Keratinocyte (primary cell): ENCODE data around the gene CACNA1H. TPM values are rescaled to one million over a fixed set of nuclear protein-coding genes. Genes with fewer than 3 reads are reported as not detected.
"Not testable (repeated sequence)": the region's sequence is repeated elsewhere in the genome, so short reads cannot be mapped to it uniquely, and the experiment has no call there.

Experiments
- DNase-seq: peaks from one replicate; pipeline ENCODE4 v3.0.0-alpha.2; 2011; ENCODE audit warnings: low read depth, missing footprints, low spot score
- FAIRE-seq: peaks from 2 replicates; lab custom pipeline; 2011; peaks lifted over from hg19 to GRCh38; lab: Jason Lieb, UNC
- H2AFZ ChIP-seq: 2 replicates; pipeline ENCODE4 v1.6.0; 2012; ENCODE audit warnings: low read length, control low read depth, inconsistent platforms; ENCODE audit not compliant: control insufficient read depth
- H3K27ac ChIP-seq: 2 replicates; pipeline ENCODE4 v1.5.1; 2011; ENCODE audit warnings: low read length; ENCODE audit not compliant: control insufficient read depth, insufficient read depth
- H3K27me3 ChIP-seq: 3 replicates; pipeline ENCODE4 v1.6.0; 2011; ENCODE audit warnings: low read length; ENCODE audit not compliant: control insufficient read depth, insufficient read depth; ENCODE audit errors: extremely low read depth
- H3K36me3 ChIP-seq, 2 experiments: 2 replicates in 1 of 2; 3 replicates in 1 of 2; pipeline ENCODE4 v1.5.1; 2011; ENCODE audit warnings: low read length in 2 of 2, mild to moderate bottlenecking in 1 of 2; ENCODE audit not compliant: control insufficient read depth in 2 of 2, insufficient read depth in 2 of 2; ENCODE audit errors: extremely low read depth in 1 of 2
- H3K4me1 ChIP-seq: 3 replicates; pipeline ENCODE4 v1.5.1; 2011; ENCODE audit warnings: low read length; ENCODE audit not compliant: control insufficient read depth, insufficient read depth; ENCODE audit errors: extremely low read depth
- H3K4me2 ChIP-seq: 3 replicates; pipeline ENCODE4 v1.6.0; 2011; ENCODE audit warnings: low read depth, low read length; ENCODE audit not compliant: control insufficient read depth, insufficient read depth; ENCODE audit errors: extremely low read depth
- H3K4me3 ChIP-seq, 3 experiments: fragments of 200-600 bp in 1 of 3; sonication (generic) in 1 of 3; 2 replicates in 2 of 3; 3 replicates in 1 of 3; pipeline ENCODE4 v1.5.1; 2011 to 2016; ENCODE audit warnings: low read length in 3 of 3, mild to moderate bottlenecking in 3 of 3, control low read depth in 2 of 3, inconsistent platforms in 1 of 3, low read depth in 1 of 3, mixed read lengths in 1 of 3, mixed run types in 1 of 3, moderate library complexity in 1 of 3; ENCODE audit not compliant: control insufficient read depth in 2 of 3, insufficient read depth in 2 of 3; ENCODE audit errors: extremely low read depth in 1 of 3
- H3K79me2 ChIP-seq: 2 replicates; pipeline ENCODE4 v1.6.0; 2012; ENCODE audit warnings: low read length; ENCODE audit not compliant: control insufficient read depth, insufficient read depth
- H3K9ac ChIP-seq: 3 replicates; pipeline ENCODE4 v1.6.0; 2011; ENCODE audit warnings: low read length; ENCODE audit not compliant: control insufficient read depth, insufficient read depth; ENCODE audit errors: extremely low read depth
- H3K9me1 ChIP-seq: 3 replicates; pipeline ENCODE4 v1.6.0; 2011; ENCODE audit warnings: low read length; ENCODE audit not compliant: control insufficient read depth, insufficient read depth; ENCODE audit errors: extremely low read depth
- H3K9me3 ChIP-seq: 2 replicates; pipeline ENCODE4 v1.5.1; 2012; ENCODE audit warnings: low read depth, low read length; ENCODE audit not compliant: control insufficient read depth
- H4K20me1 ChIP-seq: 3 replicates; pipeline ENCODE4 v1.6.0; 2011; ENCODE audit warnings: low read length; ENCODE audit not compliant: control insufficient read depth, insufficient read depth; ENCODE audit errors: extremely low read depth
- dilution Hi-C: fragments of 300-500 bp; cut with MboI; formaldehyde crosslinking; loops from one replicate; pipeline ENCODE4 v1.7.0; 2020; ENCODE audit warnings: low sequenced_read_pairs; ENCODE audit not compliant: extremely low pct_ligation_motif_present
- polyA plus RNA-seq, 5 experiments: library from polyadenylated mRNA; depleted of rRNA in 3 of 5; stranded (reverse) in 3 of 5; stranded (forward) in 1 of 5; unstranded in 1 of 5; fragments of >200 nt; gene quantifications; 1 replicate in 1 of 5; 2 replicates in 3 of 5; 3 replicates in 1 of 5; pipeline versions ENCODE4 v1.2.1 to v1.2.3, GENCODE V29; 2011 to 2012; ENCODE audit warnings: missing spikeins in 2 of 5, low read depth in 1 of 5, low replicate concordance in 1 of 5

Gene CACNA1H
- polyA plus RNA-seq, 1 donor (not counting 4 experiments of a cell fraction or from before 2014, with no cell fraction given), result not detected

DNA sequence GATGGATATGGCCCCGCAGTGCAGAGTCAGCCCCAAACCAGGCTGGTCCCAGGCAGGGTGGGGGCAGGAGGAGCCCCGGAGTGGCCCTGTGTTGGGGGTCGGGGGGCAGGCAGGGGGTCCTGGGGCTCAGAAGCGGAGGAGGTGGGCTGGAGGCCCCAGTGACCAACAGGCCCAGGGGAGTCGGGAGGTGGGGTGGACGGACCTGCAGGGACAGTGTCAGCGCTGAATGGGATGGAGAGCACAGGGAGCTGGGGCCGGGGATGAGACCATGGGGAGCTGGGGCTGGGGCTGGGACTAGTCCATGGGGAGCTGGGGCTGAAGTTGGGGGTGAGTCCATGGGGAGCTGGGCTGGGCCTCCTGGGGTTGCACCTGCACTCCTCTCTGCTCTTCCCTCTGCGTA lies 86.7 kb downstream of the CACNA1H start:
- FAIRE-seq, H3K36me3 ChIP-seq, H3K4me1 ChIP-seq, H3K79me2 ChIP-seq, H3K9ac ChIP-seq, dilution Hi-C loops, H3K4me2 ChIP-seq, DNase-seq, H2AFZ ChIP-seq, H3K9me3 ChIP-seq, H3K9me1 ChIP-seq, H3K27me3 ChIP-seq, H3K4me3 ChIP-seq, H4K20me1 ChIP-seq, H3K27ac ChIP-seq: not testable (repeated sequence)

DNA sequence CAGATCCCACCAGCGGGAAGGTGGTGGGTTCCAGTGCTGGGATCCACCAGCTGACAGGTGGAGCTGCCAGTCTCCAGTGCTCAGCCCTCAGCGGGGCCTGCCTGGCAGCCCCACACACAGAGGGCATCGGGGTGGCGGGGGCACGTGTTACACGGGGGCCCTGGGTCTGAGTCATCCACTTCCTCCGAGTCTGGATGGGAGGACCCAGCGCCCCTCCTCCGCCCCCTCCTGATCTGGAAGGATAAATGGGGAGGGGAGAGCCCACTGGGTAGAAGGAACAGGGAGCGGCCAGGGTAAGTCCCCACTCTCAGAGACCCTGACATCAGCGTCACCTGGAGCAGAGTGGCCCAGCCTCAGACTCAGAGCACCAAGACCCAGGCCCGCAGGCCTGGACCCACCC lies 87.5 kb downstream of the CACNA1H start, which contains the start of gene TPSAB1:
Gene TPSAB1 (plus strand): TSS at position 270 of the 400 bp plus-strand sequence. CDS start 234 bp downstream, outside the sequence.
- H2AFZ ChIP-seq, H3K9ac ChIP-seq, H3K27ac ChIP-seq, H3K9me3 ChIP-seq, FAIRE-seq, H3K27me3 ChIP-seq, H4K20me1 ChIP-seq, dilution Hi-C loops, H3K4me3 ChIP-seq, H3K9me1 ChIP-seq, H3K4me1 ChIP-seq, H3K79me2 ChIP-seq, H3K4me2 ChIP-seq, DNase-seq, H3K36me3 ChIP-seq: not testable (repeated sequence)

DNA sequence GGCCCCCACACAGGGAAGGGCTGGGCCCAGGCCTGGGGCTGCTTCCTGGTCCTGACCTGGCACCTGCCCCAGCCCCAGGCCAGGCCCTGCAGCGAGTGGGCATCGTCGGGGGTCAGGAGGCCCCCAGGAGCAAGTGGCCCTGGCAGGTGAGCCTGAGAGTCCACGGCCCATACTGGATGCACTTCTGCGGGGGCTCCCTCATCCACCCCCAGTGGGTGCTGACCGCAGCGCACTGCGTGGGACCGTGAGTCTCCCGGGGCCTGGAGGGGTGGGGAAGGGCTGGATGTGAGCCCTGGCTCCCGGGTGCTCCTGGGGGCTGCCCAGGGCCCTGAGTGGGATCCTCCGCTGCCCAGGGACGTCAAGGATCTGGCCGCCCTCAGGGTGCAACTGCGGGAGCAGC lies 88.2 kb downstream of the CACNA1H start:
- H4K20me1 ChIP-seq, H3K4me3 ChIP-seq, H3K9me3 ChIP-seq, DNase-seq, H3K27me3 ChIP-seq, dilution Hi-C loops, H3K9ac ChIP-seq, FAIRE-seq, H3K27ac ChIP-seq, H3K36me3 ChIP-seq, H3K79me2 ChIP-seq, H3K4me2 ChIP-seq, H3K9me1 ChIP-seq, H2AFZ ChIP-seq, H3K4me1 ChIP-seq: not testable (repeated sequence)

DNA sequence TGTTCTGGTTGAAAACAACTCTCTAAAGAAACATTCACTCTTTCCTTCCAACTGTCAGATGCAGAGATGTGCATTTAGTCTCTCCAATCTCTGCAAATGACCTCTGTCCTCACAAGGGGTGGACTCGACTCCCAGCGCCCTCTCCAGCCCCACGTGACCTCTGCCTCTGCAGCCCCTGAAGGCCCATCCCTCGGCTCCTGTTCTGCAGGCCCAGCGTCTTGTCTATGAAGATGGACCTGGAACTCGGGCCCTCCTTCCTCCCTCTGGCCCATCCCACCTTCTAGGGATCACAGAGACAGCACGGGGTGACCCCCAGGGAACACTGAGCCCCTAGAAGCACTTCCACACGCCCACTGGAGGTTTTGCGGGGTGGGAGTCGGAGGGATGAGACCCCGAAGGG lies 90.5 kb downstream of the CACNA1H start:
- H3K27ac ChIP-seq, H4K20me1 ChIP-seq, H3K79me2 ChIP-seq, H3K4me1 ChIP-seq, FAIRE-seq, H3K4me2 ChIP-seq, H3K9me1 ChIP-seq, H3K9ac ChIP-seq, H2AFZ ChIP-seq, DNase-seq, H3K4me3 ChIP-seq, H3K9me3 ChIP-seq, H3K36me3 ChIP-seq, dilution Hi-C loops: not testable (repeated sequence)
- H3K27me3 ChIP-seq, result peaks cover 11% of the 10 kb centered on the region

DNA sequence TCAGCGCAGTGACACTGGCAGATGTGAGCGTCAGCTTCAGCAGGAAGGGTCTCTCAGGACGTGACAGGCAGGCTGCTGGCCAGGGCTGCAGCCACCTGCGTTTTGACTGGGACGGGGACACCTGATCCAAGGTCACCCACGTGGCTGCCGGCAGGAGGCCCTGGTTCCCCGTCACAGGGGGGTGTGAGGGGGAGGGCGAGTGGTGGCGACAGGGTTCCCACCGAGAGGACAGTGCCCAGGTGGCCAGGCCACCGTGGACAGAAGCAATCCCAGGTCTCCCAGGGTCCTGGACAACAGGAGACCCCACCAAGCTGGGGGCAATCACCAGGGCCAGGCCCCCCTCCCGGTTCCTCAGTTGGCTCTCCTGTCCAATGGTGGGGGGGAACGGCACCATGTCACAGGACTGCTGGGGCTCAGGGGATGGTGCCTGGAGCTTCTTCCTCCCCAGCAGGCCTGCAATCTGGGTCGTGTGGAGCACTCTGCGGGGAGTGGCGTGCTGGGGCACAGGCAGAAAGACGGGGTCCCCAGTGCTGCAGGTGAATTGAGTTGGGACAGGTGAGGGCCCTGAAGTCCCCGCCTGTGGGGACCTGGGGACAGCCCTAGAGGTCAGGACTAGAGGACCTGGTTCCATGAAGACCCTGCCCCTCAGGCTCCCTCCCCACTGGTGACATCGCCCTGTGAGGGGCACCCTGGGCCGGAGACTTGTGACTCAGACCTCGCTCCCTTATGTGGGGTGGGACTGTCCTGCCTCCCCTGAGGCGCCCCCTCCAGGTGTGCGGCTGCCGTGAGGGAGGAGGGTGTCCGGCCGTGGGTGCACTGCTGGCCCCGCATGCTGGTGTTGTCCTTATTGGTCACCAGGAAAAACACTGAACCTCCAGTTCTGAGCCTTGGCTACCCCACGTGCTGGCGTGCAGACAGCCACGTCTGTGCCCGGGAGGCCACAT lies 91.3 kb downstream of the CACNA1H start:
- H3K27ac ChIP-seq, H3K4me1 ChIP-seq, H2AFZ ChIP-seq, H3K79me2 ChIP-seq, H3K36me3 ChIP-seq, dilution Hi-C loops, H4K20me1 ChIP-seq, DNase-seq, H3K9me1 ChIP-seq, H3K9me3 ChIP-seq, H3K4me3 ChIP-seq, H3K9ac ChIP-seq, FAIRE-seq, H3K4me2 ChIP-seq: not testable (repeated sequence)
- H3K27me3 ChIP-seq, result peaks cover 11% of the 10 kb centered on the region
